ENCODE data around the gene CTSS.
"Not testable (repeated sequence)": the region's sequence is repeated elsewhere in the genome, so short reads cannot be mapped to it uniquely, and the experiment has no call there.

CTSS gene

GRCh38 chr1:150765296-150765976, at the start of gene CTSS:
TSS of gene CTSS (minus strand) at chr1:150765778. CDS start at chr1:150764763, 1,015 bp downstream.
- DNase-seq (ENCODE audit: low read depth in 2 of 2) = no peak

- DNase-seq (ENCODE audit: low read depth in 2 of 2) = no peak
Observed at GRCh38 chr1:150813028-150813707, 47.6 kb upstream of the CTSS start.

- DNase-seq (ENCODE audit: low read depth in 2 of 2) = no peak
Observed at GRCh38 chr1:150810958-150811659, 45.5 kb upstream of the CTSS start.

GRCh38 chr1:150809651-150810050, 44.1 kb upstream of the CTSS start:
- no peak for DNase-seq (ENCODE audit: low read depth in 2 of 2)

GRCh38 chr1:150808846-150809245, 43.3 kb upstream of the CTSS start:
- DNase-seq (ENCODE audit: low read depth in 2 of 2) = no peak

GRCh38 chr1:150808121-150808520, 42.5 kb upstream of the CTSS start, which contains the start of gene CTSK:
TSS of gene CTSK (minus strand) at chr1:150808260. CDS start at chr1:150806805, 1,455 bp downstream.
- no peak for DNase-seq (ENCODE audit: low read depth in 2 of 2)

- DNase-seq (ENCODE audit: low read depth in 2 of 2) = no peak
Observed at GRCh38 chr1:150807249-150808023, 41.9 kb upstream of the CTSS start.

GRCh38 chr1:150805899-150806298, 40.3 kb upstream of the CTSS start:
- DNase-seq (ENCODE audit: low read depth in 2 of 2) = no peak

GRCh38 chr1:150804671-150805070, 39.1 kb upstream of the CTSS start:
- DNase-seq (ENCODE audit: low read depth in 2 of 2) = no peak

- DNase-seq (ENCODE audit: low read depth in 2 of 2) = no peak
Observed at GRCh38 chr1:150799089-150799488, 33.5 kb upstream of the CTSS start.

- no peak for DNase-seq (ENCODE audit: low read depth in 2 of 2)
Observed at GRCh38 chr1:150798525-150798924, 32.9 kb upstream of the CTSS start.

GRCh38 chr1:150796374-150796773, 30.8 kb upstream of the CTSS start:
- DNase-seq (ENCODE audit: low read depth in 2 of 2) = no peak

GRCh38 chr1:150793778-150794177, 28.2 kb upstream of the CTSS start:
- not testable (repeated sequence) for DNase-seq (ENCODE audit: low read depth in 2 of 2)

GRCh38 chr1:150793221-150793620, 27.6 kb upstream of the CTSS start:
- DNase-seq (ENCODE audit: low read depth in 2 of 2) = no peak

- DNase-seq (ENCODE audit: low read depth in 2 of 2) = no peak
Observed at GRCh38 chr1:150791585-150791984, 26.0 kb upstream of the CTSS start.

- DNase-seq (ENCODE audit: low read depth in 2 of 2) = no peak
Observed at GRCh38 chr1:150789396-150789795, 23.8 kb upstream of the CTSS start.

GRCh38 chr1:150788946-150789345, 23.4 kb upstream of the CTSS start:
- no peak for DNase-seq (ENCODE audit: low read depth in 2 of 2)

GRCh38 chr1:150787455-150787854, 21.9 kb upstream of the CTSS start:
- no peak for DNase-seq (ENCODE audit: low read depth in 2 of 2)

GRCh38 chr1:150780510-150780909, 14.9 kb upstream of the CTSS start:
- DNase-seq (ENCODE audit: low read depth in 2 of 2) = no peak

GRCh38 chr1:150778409-150778808, 12.8 kb upstream of the CTSS start:
- DNase-seq (ENCODE audit: low read depth in 2 of 2) = no peak

GRCh38 chr1:150777544-150777943, 12.0 kb upstream of the CTSS start:
- DNase-seq (ENCODE audit: low read depth in 2 of 2) = no peak

- not testable (repeated sequence) for DNase-seq (ENCODE audit: low read depth in 2 of 2)
Observed at GRCh38 chr1:150775931-150776505, 10.4 kb upstream of the CTSS start.
